ENCODE measurements around the gene RGL2. TPM values are rescaled to one million over a fixed set of nuclear protein-coding genes. Genes with fewer than 3 reads are reported as not detected.
"Not testable (repeated sequence)": the region's sequence is repeated elsewhere in the genome, so short reads cannot be mapped to it uniquely, and the experiment has no call there.

The RGL2 gene
- polyA plus RNA-seq, 1 of the 3 experiments (the other 2 are of a cell fraction), result 59.4 TPM

DNA sequence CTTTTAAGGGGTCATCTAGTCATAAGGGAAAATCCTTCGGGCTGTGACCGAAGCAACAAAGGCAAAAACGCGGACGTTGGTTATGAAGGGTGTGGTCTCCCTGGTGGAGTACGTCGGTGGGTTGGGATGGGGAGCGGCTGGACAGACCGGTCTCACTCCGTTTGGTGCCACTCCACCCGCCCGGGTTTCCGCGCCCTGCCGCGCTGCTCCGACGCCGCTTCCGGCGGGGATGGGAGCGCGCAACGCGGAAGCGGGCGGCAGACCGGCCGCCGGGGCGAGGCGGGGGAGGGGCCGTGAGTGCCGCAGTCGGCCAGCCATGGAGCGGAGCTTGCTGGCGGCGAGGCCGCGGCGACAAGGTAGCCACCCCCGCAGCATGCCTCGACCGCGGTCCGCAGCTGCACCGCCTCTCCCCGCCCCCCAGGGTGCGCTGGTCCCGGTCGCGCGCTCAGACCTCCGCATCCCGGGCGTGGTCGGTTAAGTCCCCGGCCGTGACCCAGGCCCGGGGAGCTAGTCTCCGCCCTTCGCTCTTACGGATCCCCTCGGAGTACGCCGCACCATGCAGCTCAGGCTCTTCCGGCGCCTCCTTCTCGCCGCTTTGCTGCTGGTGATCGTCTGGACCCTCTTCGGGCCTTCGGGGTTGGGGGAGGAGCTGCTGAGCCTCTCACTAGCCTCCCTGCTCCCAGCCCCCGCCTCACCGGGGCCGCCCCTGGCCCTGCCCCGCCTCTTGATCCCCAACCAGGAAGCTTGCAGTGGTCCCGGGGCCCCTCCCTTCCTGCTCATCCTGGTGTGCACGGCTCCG lies 21.7 kb downstream of the RGL2 start, which contains the start of gene B3GALT4 (continued):
- TF ChIP-seq, protein P1, sequence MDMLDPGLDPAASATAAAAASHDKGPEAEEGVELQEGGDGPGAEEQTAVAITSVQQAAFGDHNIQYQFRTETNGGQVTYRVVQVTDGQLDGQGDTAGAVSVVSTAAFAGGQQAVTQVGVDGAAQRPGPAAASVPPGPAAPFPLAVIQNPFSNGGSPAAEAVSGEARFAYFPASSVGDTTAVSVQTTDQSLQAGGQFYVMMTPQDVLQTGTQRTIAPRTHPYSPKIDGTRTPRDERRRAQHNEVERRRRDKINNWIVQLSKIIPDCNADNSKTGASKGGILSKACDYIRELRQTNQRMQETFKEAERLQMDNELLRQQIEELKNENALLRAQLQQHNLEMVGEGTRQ (IDR thresholded peaks at IDR 0.05; ENCODE audit: borderline replicate concordance, low read depth, low read length), result no peak
- TF ChIP-seq, protein P2, sequence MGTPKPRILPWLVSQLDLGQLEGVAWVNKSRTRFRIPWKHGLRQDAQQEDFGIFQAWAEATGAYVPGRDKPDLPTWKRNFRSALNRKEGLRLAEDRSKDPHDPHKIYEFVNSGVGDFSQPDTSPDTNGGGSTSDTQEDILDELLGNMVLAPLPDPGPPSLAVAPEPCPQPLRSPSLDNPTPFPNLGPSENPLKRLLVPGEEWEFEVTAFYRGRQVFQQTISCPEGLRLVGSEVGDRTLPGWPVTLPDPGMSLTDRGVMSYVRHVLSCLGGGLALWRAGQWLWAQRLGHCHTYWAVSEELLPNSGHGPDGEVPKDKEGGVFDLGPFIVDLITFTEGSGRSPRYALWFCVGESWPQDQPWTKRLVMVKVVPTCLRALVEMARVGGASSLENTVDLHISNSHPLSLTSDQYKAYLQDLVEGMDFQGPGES (IDR thresholded peaks at IDR 0.05; ENCODE audit: low read depth, low read length), result no peak
- TF ChIP-seq NFIC (IDR thresholded peaks at IDR 0.05; ENCODE audit: borderline replicate concordance), result no peak
- no peak for TF ChIP-seq MEF2A (IDR thresholded peaks at IDR 0.05; ENCODE audit: borderline replicate concordance, low read depth)
- TF ChIP-seq SIN3A (IDR thresholded peaks at IDR 0.05; ENCODE audit: borderline replicate concordance, low read depth, low read length), result peak; percentile 95; the same call in 1 of the 2 replicates
- TF ChIP-seq, protein P3, sequence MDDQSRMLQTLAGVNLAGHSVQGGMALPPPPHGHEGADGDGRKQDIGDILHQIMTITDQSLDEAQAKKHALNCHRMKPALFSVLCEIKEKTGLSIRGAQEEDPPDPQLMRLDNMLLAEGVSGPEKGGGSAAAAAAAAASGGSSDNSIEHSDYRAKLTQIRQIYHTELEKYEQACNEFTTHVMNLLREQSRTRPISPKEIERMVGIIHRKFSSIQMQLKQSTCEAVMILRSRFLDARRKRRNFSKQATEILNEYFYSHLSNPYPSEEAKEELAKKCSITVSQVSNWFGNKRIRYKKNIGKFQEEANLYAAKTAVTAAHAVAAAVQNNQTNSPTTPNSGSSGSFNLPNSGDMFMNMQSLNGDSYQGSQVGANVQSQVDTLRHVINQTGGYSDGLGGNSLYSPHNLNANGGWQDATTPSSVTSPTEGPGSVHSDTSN (IDR thresholded peaks at IDR 0.05), result peak; percentile 69; the same call in 1 of the 2 replicates
- 0 out of 2 replicates have a peak, but pooled peaks have one; percentile 23 for TF ChIP-seq FOSL2 (IDR thresholded peaks at IDR 0.05; ENCODE audit: borderline replicate concordance, low read depth)
- TF ChIP-seq FOXM1 (IDR thresholded peaks at IDR 0.05; ENCODE audit: low read depth), result no peak

DNA sequence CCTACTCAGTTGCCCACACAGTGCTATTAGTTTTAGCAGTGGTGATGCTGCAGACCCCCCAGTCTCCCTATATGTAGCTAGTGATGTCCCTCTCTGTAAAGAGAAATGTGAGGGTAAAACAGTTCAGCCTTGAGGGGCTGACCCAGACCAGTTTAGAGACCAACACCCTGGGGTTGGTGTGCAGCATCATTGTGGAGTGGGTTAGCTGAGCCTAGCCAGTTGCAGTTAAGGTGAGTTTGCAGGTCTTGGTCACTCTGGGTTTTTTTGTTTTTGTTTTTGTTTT lies 22.2 kb downstream of the RGL2 start:
- H2AFZ ChIP-seq (ENCODE audit: low read depth), result no peak overlapping the region
- H3K27ac ChIP-seq (ENCODE audit: low read depth in 2 of 2, low read length in 1 of 2), result peak overlapping the region; percentile 67 to 86
- POLR2A ChIA-PET, result interaction anchor here (1.1 to 2.9 kb wide), 6 partner anchors 13 to 149 kb away, joined by 3 to 58 read pairs (median 12); partner anchors contain the start of genes PFDN6, RGL2 and WDR46
- H3K36me3 ChIP-seq (replicated peaks in 1 of 2; ENCODE audit: control insufficient read depth in 1 of 2, insufficient read depth in 2 of 2, low read length in 1 of 2), result peaks cover 46 to 62% of the 10 kb centered on the region in 2 experiments
- peaks cover 47% of the 10 kb centered on the region for H4K20me1 ChIP-seq (ENCODE audit: insufficient read depth)
- H3K9me2 ChIP-seq, result no peaks in the 10 kb centered on the region
- CTCF ChIA-PET, result interaction anchor here (1.3 to 4.9 kb wide), 7 partner anchors 10 to 28 kb away, joined by 4 to 49 read pairs (median 12); partner anchors contain the start of genes PFDN6, RGL2 and WDR46
- peaks cover 43% of the 10 kb centered on the region for H3K79me2 ChIP-seq (ENCODE audit: insufficient read depth)
- peaks cover 82% of the 10 kb centered on the region for H3F3A ChIP-seq (replicated peaks; ENCODE audit: insufficient read depth)
- peak overlapping the region; percentile 94; the same call in 1 of the 2 replicates for H3K4me2 ChIP-seq
- H3K4me1 ChIP-seq (ENCODE audit: control insufficient read depth in 1 of 2, insufficient read depth in 2 of 2, low read depth in 1 of 2, low read length in 1 of 2), result peaks cover 31 to 36% of the 10 kb centered on the region in 2 experiments; a peak in 3 of 4 replicates
- peak overlapping the region; percentile 49 to 76 for H3K4me3 ChIP-seq (ENCODE audit: low read depth in 2 of 2, low read length in 1 of 2)
- no peaks in the 10 kb centered on the region for H3K27me3 ChIP-seq (ENCODE audit: insufficient read depth)
- no peak for DNase-seq
- peak overlapping the region; percentile 20; the same call in 1 of the 2 replicates for H3K9ac ChIP-seq
- no peaks in the 10 kb centered on the region for H3K9me3 ChIP-seq
- TF ChIP-seq MXI1 (IDR thresholded peaks at IDR 0.05; ENCODE audit: low read depth, low read length) (peak; percentile 3; the same call in 1 of the 2 replicates), FOXJ3 (CRISPR knock-in tag; IDR thresholded peaks at IDR 0.05) (no peak)

DNA sequence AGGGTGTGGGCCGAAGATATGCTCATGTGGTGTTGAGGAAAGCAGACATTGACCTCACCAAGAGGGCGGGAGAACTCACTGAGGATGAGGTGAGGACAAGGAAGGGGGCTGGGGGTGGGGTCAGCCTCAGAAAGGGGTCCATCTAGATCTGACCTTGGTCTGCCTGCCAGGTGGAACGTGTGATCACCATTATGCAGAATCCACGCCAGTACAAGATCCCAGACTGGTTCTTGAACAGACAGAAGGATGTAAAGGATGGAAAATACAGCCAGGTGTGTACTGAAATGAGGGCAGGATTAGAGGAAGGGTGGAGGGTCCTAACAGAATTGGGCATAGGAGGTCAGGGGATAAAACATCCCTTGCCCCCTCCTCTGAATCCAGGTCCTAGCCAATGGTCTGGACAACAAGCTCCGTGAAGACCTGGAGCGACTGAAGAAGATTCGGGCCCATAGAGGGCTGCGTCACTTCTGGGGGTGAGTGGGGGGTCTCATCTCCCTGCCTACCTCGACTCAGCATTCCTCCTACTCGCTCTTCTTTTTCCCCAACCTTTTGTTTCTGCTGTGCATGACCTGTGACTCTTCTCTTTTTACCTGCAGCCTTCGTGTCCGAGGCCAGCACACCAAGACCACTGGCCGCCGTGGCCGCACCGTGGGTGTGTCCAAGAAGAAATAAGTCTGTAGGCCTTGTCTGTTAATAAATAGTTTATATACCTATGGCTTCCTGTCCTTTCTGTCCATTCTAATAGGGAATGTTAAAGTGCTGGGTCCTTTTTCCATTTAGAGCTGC lies 22.8 kb downstream of the RGL2 start:
- H4K20me1 ChIP-seq (ENCODE audit: insufficient read depth), result peaks cover 47% of the 10 kb centered on the region
- H3K9ac ChIP-seq, result peak overlapping the region; percentile 95; the same call in 1 of the 2 replicates
- H3K9me2 ChIP-seq; H3K9me3 ChIP-seq; H3K27me3 ChIP-seq (ENCODE audit: insufficient read depth); DNase-seq; H2AFZ ChIP-seq (ENCODE audit: low read depth): not testable (repeated sequence)
- peaks cover 46 to 56% of the 10 kb centered on the region in 2 experiments for H3K36me3 ChIP-seq (replicated peaks in 1 of 2; ENCODE audit: control insufficient read depth in 1 of 2, insufficient read depth in 2 of 2, low read length in 1 of 2)
- H3K4me1 ChIP-seq (ENCODE audit: control insufficient read depth in 1 of 2, insufficient read depth in 2 of 2, low read depth in 1 of 2, low read length in 1 of 2), result peaks cover 31 to 36% of the 10 kb centered on the region in 2 experiments; a peak in 3 of 4 replicates
- ChIA-PET CTCF (interaction anchor here (1.2 to 4.9 kb wide), 6 partner anchors 14 to 27 kb away, joined by 3 to 49 read pairs (median 16); partner anchors contain the start of genes PFDN6, RGL2 and WDR46), POLR2A (interaction anchor here (1.1 to 2.9 kb wide), 3 partner anchors 22 to 150 kb away, joined by 3 to 26 read pairs (median 3); partner anchors contain the start of gene RGL2)
- WGBS (ENCODE audit: low lambda C conversion rate), result 67% methylated on average over 16 of the region's 16 CpGs
- peak overlapping the region; percentile 49 to 76 for H3K4me3 ChIP-seq (ENCODE audit: low read depth in 2 of 2, low read length in 1 of 2)
- peaks cover 82% of the 10 kb centered on the region for H3F3A ChIP-seq (replicated peaks; ENCODE audit: insufficient read depth)
- H3K27ac ChIP-seq (ENCODE audit: low read depth in 2 of 2, low read length in 1 of 2), result peak overlapping the region; percentile 86 to 88
- H3K4me2 ChIP-seq, result peak overlapping the region; percentile 94
- peaks cover 47% of the 10 kb centered on the region for H3K79me2 ChIP-seq (ENCODE audit: insufficient read depth)
